ENCODE data around the gene NRXN3.
"Not testable (repeated sequence)": the region's sequence is repeated elsewhere in the genome, so short reads cannot be mapped to it uniquely, and the experiment has no call there.

Gene NRXN3

GRCh38 chr14:79730196-79730595, 1560.0 kb downstream of the NRXN3 start:
- in situ Hi-C loops (cut with MboI; ENCODE audit: low sequenced_read_pairs), result no loop called here

DNA sequence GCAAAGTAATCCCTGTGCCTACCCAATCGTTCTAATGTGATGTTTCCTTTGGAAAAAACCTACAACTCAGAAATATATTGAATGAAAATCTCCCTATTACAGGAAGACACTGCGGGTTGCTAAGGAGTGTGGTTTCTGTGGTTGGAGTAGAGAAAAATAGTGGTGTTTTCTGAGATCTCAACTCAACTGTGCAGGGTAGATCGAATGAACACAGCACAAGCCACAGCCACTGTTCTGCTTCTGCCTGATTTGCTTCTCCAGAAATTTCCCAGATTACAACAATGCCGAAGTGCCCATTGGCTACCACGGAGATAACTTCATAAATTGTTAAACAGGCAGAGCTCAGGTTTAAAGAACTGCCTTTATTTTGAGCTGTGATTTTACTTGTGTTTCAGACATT, 1560.8 kb downstream of the NRXN3 start:
- in situ Hi-C loops (cut with MboI; ENCODE audit: low sequenced_read_pairs), result no loop called here

DNA sequence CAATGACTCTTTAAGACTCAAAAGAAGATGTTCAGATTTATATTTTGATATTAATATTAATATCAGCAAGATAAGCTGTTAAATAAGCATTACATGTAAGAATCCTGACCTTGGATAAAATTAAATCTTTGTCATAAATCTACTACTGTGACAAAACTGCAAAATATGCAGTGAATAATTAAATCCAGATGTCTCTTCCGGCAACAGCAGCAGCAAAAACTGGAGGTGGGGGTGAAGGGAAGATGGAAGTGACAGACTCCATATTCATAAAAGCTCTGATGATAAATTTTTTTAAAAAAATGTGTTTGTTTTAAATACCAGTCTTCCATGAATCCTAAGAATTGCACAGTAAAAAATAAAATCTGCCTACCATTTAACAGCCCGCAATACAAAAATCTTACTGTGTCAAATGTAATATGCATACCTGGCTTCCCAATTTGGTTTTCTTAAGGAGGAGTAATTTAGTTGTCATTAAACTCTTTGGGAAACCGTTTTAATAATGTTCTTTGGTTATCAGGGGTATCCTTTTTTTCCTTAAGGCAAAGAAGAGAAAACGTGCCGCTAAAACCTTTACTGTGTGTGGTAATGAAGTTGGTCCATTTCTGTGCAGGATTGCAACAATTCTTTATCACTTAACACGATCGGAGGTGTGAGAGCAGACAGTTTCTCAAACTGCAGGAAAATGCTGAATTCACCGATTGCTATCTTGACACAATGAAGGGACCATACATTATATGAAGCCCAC, 1562.9 kb downstream of the NRXN3 start:
- in situ Hi-C loops (cut with MboI; ENCODE audit: low sequenced_read_pairs), result no loop called here

DNA sequence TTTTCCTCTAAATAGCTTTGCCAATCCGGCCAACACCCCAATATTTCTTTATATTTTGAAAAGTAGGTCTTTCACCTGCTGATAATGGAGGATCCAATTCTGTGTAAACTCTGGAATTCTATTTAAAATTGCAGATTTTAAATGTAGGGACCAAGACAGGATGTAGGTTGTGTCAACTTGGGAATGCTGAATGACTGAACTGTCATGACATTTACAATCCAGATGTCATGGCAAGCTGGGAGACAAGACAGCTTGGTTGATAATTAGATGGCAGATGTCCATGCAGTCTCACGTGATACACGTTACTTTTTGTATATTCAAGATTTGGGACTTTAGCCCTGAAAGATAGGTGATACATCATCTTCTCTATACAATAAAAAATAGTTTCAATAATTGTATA, 1564.0 kb downstream of the NRXN3 start:
- in situ Hi-C loops (cut with MboI; ENCODE audit: low sequenced_read_pairs), result no loop called here

DNA sequence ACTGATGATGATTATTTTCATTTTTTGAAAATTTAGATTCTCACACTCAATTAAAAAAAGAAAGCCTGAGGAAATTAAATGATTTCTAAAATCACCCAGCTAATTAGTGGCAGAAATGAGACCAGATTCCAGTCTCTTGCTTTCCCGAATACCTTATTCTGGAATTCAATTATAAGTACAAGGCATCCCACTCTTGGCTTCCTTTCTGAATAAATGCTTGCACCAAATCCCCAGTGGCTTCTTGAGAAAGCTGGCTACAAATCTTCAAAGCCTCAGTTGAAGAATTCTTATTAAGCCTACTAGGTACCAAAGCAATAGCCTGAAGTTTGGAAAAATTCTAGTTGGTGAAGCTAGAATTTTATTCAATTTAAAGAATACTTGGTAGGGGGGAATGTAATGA, 1564.5 kb downstream of the NRXN3 start:
- in situ Hi-C loops (cut with MboI; ENCODE audit: low sequenced_read_pairs), result no loop called here

GRCh38 chr14:79735121-79735520, 1564.9 kb downstream of the NRXN3 start:
- in situ Hi-C loops (cut with MboI; ENCODE audit: low sequenced_read_pairs), result no loop called here

DNA sequence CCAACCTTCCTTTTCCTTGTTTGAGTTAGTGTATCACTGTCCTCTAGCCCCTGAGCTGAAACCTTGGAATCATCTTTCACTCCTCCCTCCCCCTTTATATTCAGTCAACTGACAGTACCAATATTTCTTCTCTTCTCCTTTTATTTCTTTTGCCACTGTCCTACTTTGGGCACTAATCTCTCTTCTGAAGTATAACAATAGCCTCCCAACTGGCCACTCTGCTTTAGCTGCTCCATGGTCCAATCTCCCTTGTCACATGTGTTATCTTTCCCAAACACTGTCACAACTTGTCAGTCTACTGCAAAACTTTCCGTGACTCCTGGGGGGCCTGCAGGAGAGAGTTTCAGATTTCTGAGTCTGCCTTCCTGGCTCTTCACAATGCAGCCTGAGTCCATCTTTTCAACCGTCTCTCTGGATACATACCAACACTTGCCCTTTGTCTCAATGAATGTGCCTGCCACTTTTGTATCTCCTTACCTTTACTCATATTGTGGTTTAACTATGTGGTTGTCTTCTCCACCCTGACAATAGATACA, 1570.0 kb downstream of the NRXN3 start:
- in situ Hi-C loops (cut with MboI; ENCODE audit: low sequenced_read_pairs), result no loop called here

DNA sequence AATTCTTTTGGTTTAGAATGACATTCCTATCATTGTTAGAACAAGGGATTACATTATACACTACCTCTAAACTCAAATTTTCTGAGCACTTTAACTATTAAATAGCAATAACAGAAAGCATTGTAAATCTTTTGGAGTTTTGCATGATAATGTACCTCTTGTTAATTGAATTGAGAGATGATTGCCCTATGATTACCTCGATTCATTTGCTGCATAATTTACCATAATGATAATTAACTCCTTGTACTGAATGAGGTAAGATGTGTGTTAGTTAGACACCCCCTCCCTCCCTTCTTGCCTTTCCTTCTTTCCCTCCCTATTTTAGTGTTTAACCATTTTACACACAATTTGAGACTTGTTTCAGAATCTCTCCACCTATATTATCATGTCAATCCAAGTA, 1572.0 kb downstream of the NRXN3 start:
- in situ Hi-C loops (cut with MboI; ENCODE audit: low sequenced_read_pairs), result no loop called here

- in situ Hi-C loops (cut with MboI; ENCODE audit: low sequenced_read_pairs), result no loop called here
Observed at GRCh38 chr14:79745046-79745445, 1574.9 kb downstream of the NRXN3 start.

DNA sequence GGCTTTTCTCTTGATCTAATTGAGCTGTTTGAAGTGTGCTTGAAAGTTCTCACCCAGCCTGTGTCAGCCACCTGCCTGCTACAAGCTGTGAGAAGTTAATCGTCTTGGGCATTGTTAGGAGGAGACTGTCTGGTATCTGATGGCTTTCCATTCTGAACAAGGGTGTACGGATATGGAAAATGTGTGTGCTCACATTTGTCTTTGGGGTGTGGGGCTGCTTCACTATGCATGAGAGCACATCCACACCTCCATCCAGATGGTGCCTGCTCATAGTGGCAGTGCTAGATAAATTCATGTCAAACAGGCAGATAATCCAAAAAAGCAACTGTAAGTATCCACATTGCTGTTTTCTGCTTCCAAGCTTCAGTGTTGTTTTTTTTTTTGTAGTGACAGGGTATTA, 1578.9 kb downstream of the NRXN3 start:
- in situ Hi-C loops (cut with MboI; ENCODE audit: low sequenced_read_pairs), result no loop called here

DNA sequence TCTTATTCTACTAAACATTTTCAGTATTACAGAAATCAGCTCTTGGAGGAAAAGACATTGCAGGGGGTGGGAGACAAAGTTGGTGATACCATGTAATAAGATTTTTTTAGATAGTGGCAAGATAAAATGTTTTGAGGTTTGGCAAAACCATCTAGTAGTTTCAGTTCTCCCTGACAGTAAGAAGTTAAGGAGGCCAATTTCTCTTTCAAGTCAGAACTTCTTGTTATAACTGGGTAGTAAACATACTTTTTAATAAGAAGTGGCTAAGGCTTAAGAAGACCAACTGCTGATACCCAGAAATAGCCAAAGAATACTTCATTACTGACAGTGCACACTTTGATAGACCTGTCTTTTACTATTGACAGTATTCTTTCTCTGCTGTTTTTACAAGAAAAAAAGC, 1588.8 kb downstream of the NRXN3 start:
- in situ Hi-C loops (cut with MboI; ENCODE audit: low sequenced_read_pairs), result no loop called here

DNA sequence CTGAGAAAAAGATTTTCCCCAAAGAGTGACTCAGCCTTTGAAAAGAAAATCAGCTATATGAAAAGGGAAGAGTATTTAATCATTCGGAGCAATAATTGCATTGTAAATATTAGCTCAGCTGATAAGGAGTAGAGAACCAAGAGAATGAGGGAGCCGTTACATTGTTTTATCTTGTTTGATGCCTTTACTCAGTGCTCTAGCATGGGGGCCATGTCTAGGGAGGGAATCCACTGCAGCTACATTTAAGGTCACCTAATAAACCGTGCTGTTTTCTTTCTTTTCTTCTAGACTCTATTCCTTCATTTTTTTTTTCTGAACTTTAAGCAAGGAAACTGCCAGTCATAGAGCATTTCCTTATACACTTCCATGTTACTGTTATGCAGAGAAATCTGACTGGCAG, 1594.2 kb downstream of the NRXN3 start:
- in situ Hi-C loops (cut with MboI; ENCODE audit: low sequenced_read_pairs), result no loop called here

DNA sequence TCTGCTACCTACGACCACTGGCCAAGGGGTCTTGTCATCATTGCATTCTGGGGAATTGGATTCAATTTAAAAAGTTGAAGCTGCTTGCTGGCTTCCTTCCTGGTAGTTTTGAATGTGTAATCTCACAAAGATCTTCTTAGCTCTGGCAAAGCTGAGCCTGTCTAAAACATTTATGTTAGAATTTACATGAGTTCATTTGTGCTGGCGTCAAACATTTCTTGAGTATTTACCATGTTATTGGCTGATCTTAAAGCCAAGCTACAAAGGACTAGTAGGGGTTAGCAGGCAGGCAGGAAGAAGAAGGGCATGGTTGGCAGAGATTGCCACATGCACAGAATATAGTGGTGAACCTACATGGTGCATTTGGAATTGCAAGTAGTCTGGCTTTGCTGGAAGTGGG, 1596.3 kb downstream of the NRXN3 start:
- in situ Hi-C loops (cut with MboI; ENCODE audit: low sequenced_read_pairs), result no loop called here

DNA sequence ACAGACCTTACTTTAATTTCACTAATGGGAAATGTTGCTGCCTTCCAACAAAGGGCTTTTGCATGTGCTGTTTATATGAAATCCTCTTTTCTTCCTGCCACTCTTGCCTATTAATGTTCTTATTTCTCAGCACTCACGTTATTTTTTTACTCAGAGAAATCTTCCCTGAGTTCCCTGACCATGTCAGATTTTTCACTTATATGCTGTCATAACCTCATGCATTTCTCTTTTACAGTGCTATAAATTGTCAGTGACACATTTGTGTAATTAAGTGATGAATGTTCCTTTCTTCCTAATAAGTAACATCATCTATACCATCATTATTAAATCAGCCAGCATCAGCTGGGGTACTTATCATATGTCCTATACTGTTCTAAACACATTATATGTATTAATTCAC, 1597.1 kb downstream of the NRXN3 start:
- in situ Hi-C loops (cut with MboI; ENCODE audit: low sequenced_read_pairs), result no loop called here

DNA sequence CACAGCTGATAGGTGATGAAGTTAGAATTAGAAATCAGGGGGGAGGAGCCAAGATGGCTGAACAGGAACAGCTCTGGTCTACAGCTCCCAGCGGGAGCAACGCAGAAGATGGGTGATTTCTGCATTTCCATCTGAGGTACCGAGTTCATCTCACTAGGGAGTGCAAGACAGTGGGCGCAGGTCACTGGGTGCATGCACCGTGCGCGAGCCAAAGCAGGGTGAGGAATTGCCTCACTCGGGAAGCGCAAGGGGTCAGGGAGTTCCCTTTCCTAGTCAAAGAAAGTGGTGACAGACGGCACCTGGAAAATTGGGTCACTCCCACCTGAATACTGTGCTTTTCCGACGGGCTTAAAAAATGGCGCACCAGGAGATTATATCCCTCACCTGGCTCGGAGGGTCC, 1597.5 kb downstream of the NRXN3 start:
- in situ Hi-C loops (cut with MboI; ENCODE audit: low sequenced_read_pairs), result not testable (repeated sequence)

DNA sequence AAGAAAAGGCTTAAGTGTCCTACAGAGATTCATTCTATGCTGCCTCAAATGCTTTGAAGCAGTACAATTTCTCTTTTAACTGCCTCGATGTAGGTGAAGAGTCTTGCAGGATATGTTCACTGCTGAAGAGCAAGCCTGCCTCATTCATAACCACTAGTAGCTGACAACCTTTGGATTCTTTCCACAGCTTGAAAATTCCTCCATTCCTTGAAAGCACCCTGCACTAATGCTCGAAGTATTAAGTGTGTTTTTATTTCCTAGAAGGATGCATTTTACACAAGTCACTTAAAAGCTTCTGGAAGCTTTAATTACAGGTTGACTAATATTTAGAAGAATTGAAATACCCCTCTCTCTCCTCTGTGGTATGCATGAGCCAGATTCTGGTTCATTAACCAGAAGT, 1611.7 kb downstream of the NRXN3 start:
- in situ Hi-C loops (cut with MboI; ENCODE audit: low sequenced_read_pairs), result no loop called here

- in situ Hi-C loops (cut with MboI; ENCODE audit: low sequenced_read_pairs), result no loop called here
Observed at GRCh38 chr14:79783041-79783440, 1612.9 kb downstream of the NRXN3 start.

GRCh38 chr14:79786522-79786921, 1616.3 kb downstream of the NRXN3 start:
- in situ Hi-C loops (cut with MboI; ENCODE audit: low sequenced_read_pairs), result no loop called here

DNA sequence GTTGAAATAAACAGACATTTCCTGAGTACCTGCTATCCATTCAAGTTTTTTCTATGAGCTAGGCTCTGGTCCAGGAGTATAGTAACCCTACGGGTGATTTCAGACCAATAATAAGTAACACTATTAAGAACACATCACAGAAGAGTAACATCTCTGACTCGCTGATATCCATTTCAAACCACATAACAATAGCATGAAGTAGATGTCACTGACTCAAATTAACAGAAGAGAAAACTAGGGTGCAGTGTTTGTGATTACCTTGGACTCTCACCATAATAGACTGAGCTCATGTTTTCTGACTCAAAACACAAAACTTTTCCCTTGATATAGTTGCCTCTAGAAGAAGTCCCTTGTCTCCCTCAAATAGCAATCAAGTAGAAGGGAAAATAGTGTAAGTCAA, 1618.2 kb downstream of the NRXN3 start:
- in situ Hi-C loops (cut with MboI; ENCODE audit: low sequenced_read_pairs), result no loop called here

DNA sequence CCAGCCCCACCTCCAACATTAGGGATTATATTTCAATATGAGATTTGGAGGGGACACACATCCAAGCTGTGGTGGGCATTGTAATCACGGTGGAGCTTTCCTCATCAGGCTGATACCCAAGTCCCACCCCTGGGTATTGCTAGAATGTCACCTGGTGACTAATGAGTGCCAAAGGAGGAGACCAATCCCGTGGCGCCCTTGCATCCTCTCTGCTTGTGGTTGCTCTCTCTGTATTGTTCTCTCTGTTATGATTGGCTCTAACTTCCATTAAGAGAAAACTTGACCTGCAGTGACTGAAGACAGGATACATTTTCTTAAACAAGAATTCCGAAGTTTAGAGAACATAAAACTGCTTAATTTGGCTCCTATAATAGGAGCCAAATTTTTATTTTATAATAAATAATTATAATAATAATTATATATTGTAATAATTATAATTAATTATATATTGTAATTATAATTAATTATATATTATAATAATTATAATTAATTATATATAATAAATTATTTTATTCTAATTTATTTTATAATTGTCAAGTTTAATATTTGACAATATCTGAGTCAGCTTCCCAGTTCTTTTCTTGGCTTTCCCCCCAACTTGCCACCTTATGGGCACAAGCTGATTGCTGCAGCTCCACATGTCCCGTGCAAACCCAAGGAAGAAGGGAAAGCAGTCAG, 1621.0 kb downstream of the NRXN3 start:
- in situ Hi-C loops (cut with MboI; ENCODE audit: low sequenced_read_pairs), result no loop called here

- in situ Hi-C loops (cut with MboI; ENCODE audit: low sequenced_read_pairs), result no loop called here
Observed at GRCh38 chr14:79802093-79802492, 1631.9 kb downstream of the NRXN3 start.

- in situ Hi-C loops (cut with MboI; ENCODE audit: low sequenced_read_pairs), result no loop called here
Observed at GRCh38 chr14:79805636-79806035, 1635.5 kb downstream of the NRXN3 start.

Measured in HL-60/S4 treated with phorbol 12-myristate 13-acetate at 8.2 ng/mL for 4 days and 3 days (cell line).